ENCODE results near the gene PTGR3. TPM values are rescaled to one million over a fixed set of nuclear protein-coding genes. Genes with fewer than 3 reads are reported as not detected.

Gene PTGR3
- total and polyA plus RNA-seq, 5 donors: 23.4 to 42.9 (median 30.4) TPM

GRCh38 chr18:75249175-75249518 lies 40.2 kb upstream of the PTGR3 start:
- no peaks in the 10 kb centered on the region for H3K27me3 ChIP-seq (ENCODE audit: control insufficient read depth, insufficient read depth)
- no peak overlapping the region for H3K27ac ChIP-seq (ENCODE audit: low read length)
- no peaks in the 10 kb centered on the region for H3K9me3 ChIP-seq (ENCODE audit: control insufficient read depth, low read length)
- H3K4me3 ChIP-seq (ENCODE audit: low read length): no peak overlapping the region
- DNase-seq (no peak), ATAC-seq (peak in 1 of 2 donors; percentile 9)
- H3K4me1 ChIP-seq (ENCODE audit: control insufficient read depth, insufficient read depth, low read length): peaks cover 3% of the 10 kb centered on the region
- intact Hi-C loops (cut with DNase I): no loop called here
- 93% methylated on average over 9 of the region's 9 CpGs for WGBS

- 83% methylated on average over 20 of the region's 20 CpGs for WGBS
- H3K4me1 ChIP-seq (ENCODE audit: control insufficient read depth, insufficient read depth, low read length): peaks cover 3% of the 10 kb centered on the region
- H3K27ac ChIP-seq (ENCODE audit: low read length): no peak overlapping the region
- H3K4me3 ChIP-seq (ENCODE audit: low read length): peak overlapping the region; percentile 48
- DNase-seq (peak in 1 of 3 donors; percentile 53), ATAC-seq (peak in 1 of 2 donors; percentile 13)
- H3K9me3 ChIP-seq (ENCODE audit: control insufficient read depth, low read length): no peaks in the 10 kb centered on the region
- intact Hi-C loops (cut with DNase I): no loop called here
- no peaks in the 10 kb centered on the region for H3K27me3 ChIP-seq (ENCODE audit: control insufficient read depth, insufficient read depth)
These were observed 39.7 kb upstream of the PTGR3 start for GRCh38 chr18:75248426-75249174.

GRCh38 chr18:75247611-75248421 lies 38.9 kb upstream of the PTGR3 start:
- Histone ChIP-seq H3K4me1 (ENCODE audit: control insufficient read depth, insufficient read depth, low read length) (peaks cover 3% of the 10 kb centered on the region), H3K4me3 (ENCODE audit: low read length) (peak overlapping the region; percentile 48), H3K27ac (ENCODE audit: low read length) (no peak overlapping the region), H3K27me3 (ENCODE audit: control insufficient read depth, insufficient read depth) (no peaks in the 10 kb centered on the region), H3K9me3 (ENCODE audit: control insufficient read depth, low read length) (no peaks in the 10 kb centered on the region)
- ATAC-seq (peak; percentile 63 to 64), DNase-seq (no peak)
- intact Hi-C loops (cut with DNase I): no loop called here
- 31% methylated on average over 8 of the region's 8 CpGs for WGBS

GRCh38 chr18:75246721-75247610 lies 38.0 kb upstream of the PTGR3 start:
- WGBS: 53% methylated on average over 10 of the region's 10 CpGs
- no peaks in the 10 kb centered on the region for H3K9me3 ChIP-seq (ENCODE audit: control insufficient read depth, low read length)
- peak overlapping the region; percentile 65 for H3K27ac ChIP-seq (ENCODE audit: low read length)
- H3K27me3 ChIP-seq (ENCODE audit: control insufficient read depth, insufficient read depth): no peaks in the 10 kb centered on the region
- peak in 1 of 2 donors; percentile 35 for ATAC-seq
- peak overlapping the region; percentile 48 for H3K4me3 ChIP-seq (ENCODE audit: low read length)
- DNase-seq: no peak
- intact Hi-C loops (cut with DNase I): no loop called here
- H3K4me1 ChIP-seq (ENCODE audit: control insufficient read depth, insufficient read depth, low read length): peaks cover 3% of the 10 kb centered on the region

- ATAC-seq (no peak), DNase-seq (no peak)
- peaks cover 3% of the 10 kb centered on the region for H3K4me1 ChIP-seq (ENCODE audit: control insufficient read depth, insufficient read depth, low read length)
- H3K9me3 ChIP-seq (ENCODE audit: control insufficient read depth, low read length): no peaks in the 10 kb centered on the region
- intact Hi-C loops (cut with DNase I): no loop called here
- 74% methylated on average over 19 of the region's 19 CpGs for WGBS
- H3K27me3 ChIP-seq (ENCODE audit: control insufficient read depth, insufficient read depth): no peaks in the 10 kb centered on the region
- no peak overlapping the region for H3K27ac ChIP-seq (ENCODE audit: low read length)
- H3K4me3 ChIP-seq (ENCODE audit: low read length): no peak overlapping the region
These were observed 35.7 kb upstream of the PTGR3 start for GRCh38 chr18:75244351-75245313.

GRCh38 chr18:75241705-75242104 lies 32.8 kb upstream of the PTGR3 start:
- peaks cover 13% of the 10 kb centered on the region for H3K4me1 ChIP-seq (ENCODE audit: control insufficient read depth, insufficient read depth, low read length)
- H3K9me3 ChIP-seq (ENCODE audit: control insufficient read depth, low read length): no peaks in the 10 kb centered on the region
- WGBS: 100% methylated on average over 1 of the region's 1 CpG
- ATAC-seq: no peak
- no peaks in the 10 kb centered on the region for H3K27me3 ChIP-seq (ENCODE audit: control insufficient read depth, insufficient read depth)
- intact Hi-C loops (cut with DNase I): no loop called here
- no peak overlapping the region for H3K27ac ChIP-seq (ENCODE audit: low read length)
- no peak overlapping the region for H3K4me3 ChIP-seq (ENCODE audit: low read length)
- DNase-seq: no peak

- no peak overlapping the region for H3K4me3 ChIP-seq (ENCODE audit: low read length)
- WGBS: 86% methylated on average over 10 of the region's 10 CpGs
- no peak for ATAC-seq
- H3K27ac ChIP-seq (ENCODE audit: low read length): no peak overlapping the region
- H3K9me3 ChIP-seq (ENCODE audit: control insufficient read depth, low read length): no peaks in the 10 kb centered on the region
- H3K4me1 ChIP-seq (ENCODE audit: control insufficient read depth, insufficient read depth, low read length): peaks cover 10% of the 10 kb centered on the region
- intact Hi-C loops (cut with DNase I): no loop called here
- DNase-seq: no peak
- H3K27me3 ChIP-seq (ENCODE audit: control insufficient read depth, insufficient read depth): no peaks in the 10 kb centered on the region
These were observed 31.5 kb upstream of the PTGR3 start for GRCh38 chr18:75240433-75240832.

GRCh38 chr18:75238786-75239185 lies 29.8 kb upstream of the PTGR3 start:
- Histone ChIP-seq H3K27me3 (ENCODE audit: control insufficient read depth, insufficient read depth) (no peaks in the 10 kb centered on the region), H3K27ac (ENCODE audit: low read length) (no peak overlapping the region), H3K4me1 (ENCODE audit: control insufficient read depth, insufficient read depth, low read length) (peaks cover 10% of the 10 kb centered on the region), H3K4me3 (ENCODE audit: low read length) (no peak overlapping the region), H3K9me3 (ENCODE audit: control insufficient read depth, low read length) (no peaks in the 10 kb centered on the region)
- intact Hi-C loops (cut with DNase I): no loop called here
- WGBS: 74% methylated on average over 10 of the region's 10 CpGs
- peak in 1 of 2 donors; percentile 35 for ATAC-seq
- DNase-seq: no peak

- H3K4me3 ChIP-seq (ENCODE audit: low read length): no peak overlapping the region
- H3K27ac ChIP-seq (ENCODE audit: low read length): no peak overlapping the region
- H3K9me3 ChIP-seq (ENCODE audit: control insufficient read depth, low read length): no peaks in the 10 kb centered on the region
- no peaks in the 10 kb centered on the region for H3K27me3 ChIP-seq (ENCODE audit: control insufficient read depth, insufficient read depth)
- no peak for ATAC-seq
- intact Hi-C loops (cut with DNase I): no loop called here
- WGBS: 77% methylated on average over 13 of the region's 13 CpGs
- peaks cover 10% of the 10 kb centered on the region for H3K4me1 ChIP-seq (ENCODE audit: control insufficient read depth, insufficient read depth, low read length)
- DNase-seq: no peak
These were observed 29.2 kb upstream of the PTGR3 start for GRCh38 chr18:75238100-75238499.

- ATAC-seq: no peak
- 71% methylated on average over 13 of the region's 13 CpGs for WGBS
- intact Hi-C loops (cut with DNase I): no loop called here
These were observed 27.0 kb upstream of the PTGR3 start for GRCh38 chr18:75235896-75236295.

More at GRCh38 chr18:75235896-75236295, 27.0 kb upstream of the PTGR3 start:
- DNase-seq: no peak
- H3K4me3 ChIP-seq (ENCODE audit: low read length): no peak overlapping the region
- no peaks in the 10 kb centered on the region for H3K9me3 ChIP-seq (ENCODE audit: control insufficient read depth, low read length)
- peaks cover 10% of the 10 kb centered on the region for H3K4me1 ChIP-seq (ENCODE audit: control insufficient read depth, insufficient read depth, low read length)
- no peak overlapping the region for H3K27ac ChIP-seq (ENCODE audit: low read length)
- H3K27me3 ChIP-seq (ENCODE audit: control insufficient read depth, insufficient read depth): no peaks in the 10 kb centered on the region
